ENCODE data around the gene CEP41. TPM values are rescaled to one million over a fixed set of nuclear protein-coding genes. Genes with fewer than 3 reads are reported as not detected.

Gene CEP41
- total RNA-seq, 2 donors from 2014 or later = 8.7 to 9.0 TPM

DNA sequence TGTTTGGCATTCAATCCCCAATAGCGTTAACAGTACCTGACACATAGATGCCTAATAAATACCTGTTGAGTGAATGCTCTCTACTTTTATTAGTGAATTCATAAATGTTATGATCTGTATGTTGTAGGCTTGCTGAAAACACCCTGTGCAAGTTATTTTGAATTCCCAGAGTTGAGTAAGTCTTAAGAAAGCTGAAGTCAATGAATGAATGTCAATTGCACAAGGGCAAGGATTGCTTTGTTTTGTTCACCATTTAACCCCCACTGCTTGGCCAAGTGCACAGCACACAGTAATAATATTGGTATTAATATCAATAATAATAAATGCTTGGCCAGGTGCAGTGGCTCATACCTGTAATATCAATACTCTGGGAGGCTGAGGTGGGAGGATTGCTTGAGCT is 50.3 kb downstream of the CEP41 start:
- no peaks in the 10 kb centered on the region for H3K27me3 ChIP-seq (replicated peaks; ENCODE audit: insufficient read depth)
- ATAC-seq (ENCODE audit: insufficient number of reproducible peaks, low FRiP score, low read depth) (no peak), DNase-seq (ENCODE audit: low spot score) (no peak)
- peaks cover 4 to 14% of the 10 kb centered on the region in 2 donors for H3K4me1 ChIP-seq (ENCODE audit: control insufficient read depth in 1 of 2, low read depth in 2 of 2)
- TF ChIP-seq, protein P1, sequence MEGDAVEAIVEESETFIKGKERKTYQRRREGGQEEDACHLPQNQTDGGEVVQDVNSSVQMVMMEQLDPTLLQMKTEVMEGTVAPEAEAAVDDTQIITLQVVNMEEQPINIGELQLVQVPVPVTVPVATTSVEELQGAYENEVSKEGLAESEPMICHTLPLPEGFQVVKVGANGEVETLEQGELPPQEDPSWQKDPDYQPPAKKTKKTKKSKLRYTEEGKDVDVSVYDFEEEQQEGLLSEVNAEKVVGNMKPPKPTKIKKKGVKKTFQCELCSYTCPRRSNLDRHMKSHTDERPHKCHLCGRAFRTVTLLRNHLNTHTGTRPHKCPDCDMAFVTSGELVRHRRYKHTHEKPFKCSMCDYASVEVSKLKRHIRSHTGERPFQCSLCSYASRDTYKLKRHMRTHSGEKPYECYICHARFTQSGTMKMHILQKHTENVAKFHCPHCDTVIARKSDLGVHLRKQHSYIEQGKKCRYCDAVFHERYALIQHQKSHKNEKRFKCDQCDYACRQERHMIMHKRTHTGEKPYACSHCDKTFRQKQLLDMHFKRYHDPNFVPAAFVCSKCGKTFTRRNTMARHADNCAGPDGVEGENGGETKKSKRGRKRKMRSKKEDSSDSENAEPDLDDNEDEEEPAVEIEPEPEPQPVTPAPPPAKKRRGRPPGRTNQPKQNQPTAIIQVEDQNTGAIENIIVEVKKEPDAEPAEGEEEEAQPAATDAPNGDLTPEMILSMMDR (IDR thresholded peaks at IDR 0.05) = no peak
- no peak overlapping the region for H3K4me3 ChIP-seq
- no peak overlapping the region for H3K27ac ChIP-seq
- no peaks in the 10 kb centered on the region for H3K9me3 ChIP-seq
- no peaks in the 10 kb centered on the region for H3K36me3 ChIP-seq

DNA sequence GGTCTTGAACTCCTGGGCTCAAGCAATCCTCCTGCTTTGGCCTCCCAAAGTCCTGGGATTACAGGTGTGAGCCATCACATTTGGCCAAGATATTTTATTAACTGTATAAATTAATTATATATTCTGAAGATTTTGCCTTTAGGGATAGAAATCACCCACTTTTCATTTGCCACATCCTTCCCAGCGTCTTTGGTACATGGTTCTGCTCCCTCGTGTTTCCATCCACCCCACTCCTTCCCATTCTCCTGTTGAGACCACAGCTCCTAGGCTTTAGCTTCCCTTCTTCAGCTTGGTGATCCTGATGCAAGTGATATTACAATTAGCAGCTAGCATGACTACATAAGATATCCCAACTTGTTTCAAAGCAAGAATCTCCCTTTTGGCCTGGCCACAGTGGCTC is 52.1 kb downstream of the CEP41 start:
- Histone ChIP-seq H3K27me3 (replicated peaks; ENCODE audit: insufficient read depth) (no peaks in the 10 kb centered on the region), H3K4me3 (no peak overlapping the region), H3K9me3 (no peaks in the 10 kb centered on the region), H3K4me1 (ENCODE audit: control insufficient read depth in 1 of 2, low read depth in 2 of 2) (peaks cover 4 to 14% of the 10 kb centered on the region in 2 donors), H3K27ac (no peak overlapping the region), H3K36me3 (no peaks in the 10 kb centered on the region)
- DNase-seq (ENCODE audit: low spot score) (no peak), ATAC-seq (ENCODE audit: insufficient number of reproducible peaks, low FRiP score, low read depth) (no peak)
- TF ChIP-seq, protein P1 (IDR thresholded peaks at IDR 0.05) = no peak

DNA sequence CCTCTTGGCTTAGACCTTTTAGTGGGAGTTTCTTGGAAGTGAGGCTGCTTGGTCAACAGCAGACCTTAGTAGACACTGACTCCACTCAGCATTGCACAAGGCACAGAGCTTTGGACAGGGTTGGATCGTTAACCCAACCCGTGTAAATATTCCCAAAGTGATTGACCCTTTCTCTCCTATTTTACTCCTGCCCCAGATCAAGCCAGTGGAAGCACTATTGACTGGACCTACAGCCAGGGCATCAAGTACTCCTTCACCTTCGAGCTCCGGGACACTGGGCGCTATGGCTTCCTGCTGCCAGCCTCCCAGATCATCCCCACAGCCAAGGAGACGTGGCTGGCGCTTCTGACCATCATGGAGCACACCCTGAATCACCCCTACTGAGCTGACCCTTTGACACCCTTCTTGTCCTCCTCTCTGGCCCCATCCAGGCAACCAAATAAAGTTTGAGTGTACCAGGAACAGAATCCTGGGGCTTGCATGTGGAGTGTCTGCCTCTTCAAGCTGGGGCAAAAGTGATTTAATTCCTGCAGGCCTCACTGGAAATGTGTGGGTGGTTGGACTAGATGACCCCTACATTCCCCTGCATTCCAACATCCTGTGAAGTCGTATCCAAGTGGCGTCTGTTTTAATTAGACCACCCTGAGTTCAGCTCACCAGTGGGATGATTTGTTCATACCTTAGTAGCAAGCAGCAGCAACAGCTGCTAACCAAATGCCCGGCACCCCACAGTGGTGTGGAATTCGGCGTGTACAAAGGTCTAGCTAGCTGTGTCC is 53.0 kb downstream of the CEP41 start:
- H3K4me1 ChIP-seq (ENCODE audit: control insufficient read depth in 1 of 2, low read depth in 2 of 2) = peaks cover 2 to 12% of the 10 kb centered on the region in 2 donors
- no peak overlapping the region for H3K27ac ChIP-seq
- no peaks in the 10 kb centered on the region for H3K36me3 ChIP-seq
- no peak overlapping the region for H3K4me3 ChIP-seq
- DNase-seq (ENCODE audit: low spot score) (no peak), ATAC-seq (ENCODE audit: insufficient number of reproducible peaks, low FRiP score, low read depth) (no peak)
- TF ChIP-seq, protein P1 (IDR thresholded peaks at IDR 0.05) = no peak
- H3K27me3 ChIP-seq (replicated peaks; ENCODE audit: insufficient read depth) = no peaks in the 10 kb centered on the region
- no peaks in the 10 kb centered on the region for H3K9me3 ChIP-seq

DNA sequence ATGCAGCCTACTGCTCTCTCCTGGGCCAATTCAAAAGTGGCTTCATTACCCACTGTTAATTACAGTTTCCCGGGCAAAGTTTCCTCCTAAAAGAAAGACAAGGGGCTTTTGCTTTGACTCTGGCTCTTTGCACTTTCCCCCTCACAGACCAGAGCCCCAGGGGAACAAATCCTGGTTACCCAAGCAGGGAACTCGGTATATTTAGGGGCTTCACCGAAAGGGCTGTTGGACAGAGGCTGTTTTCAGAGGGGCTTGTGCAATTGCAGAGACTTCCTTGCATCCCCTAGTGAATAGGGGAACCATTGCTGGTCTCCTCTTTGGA is 53.5 kb downstream of the CEP41 start:
- Histone ChIP-seq H3K9me3 (no peaks in the 10 kb centered on the region), H3K4me3 (no peak overlapping the region), H3K27ac (no peak overlapping the region), H3K4me1 (ENCODE audit: control insufficient read depth in 1 of 2, low read depth in 2 of 2) (peaks cover 0 to 7% of the 10 kb centered on the region in 2 donors), H3K27me3 (replicated peaks; ENCODE audit: insufficient read depth) (no peaks in the 10 kb centered on the region), H3K36me3 (no peaks in the 10 kb centered on the region)
- TF ChIP-seq, protein P1 (IDR thresholded peaks at IDR 0.05) = no peak
- DNase-seq (ENCODE audit: low spot score) (no peak), ATAC-seq (ENCODE audit: insufficient number of reproducible peaks, low FRiP score, low read depth) (no peak)

DNA sequence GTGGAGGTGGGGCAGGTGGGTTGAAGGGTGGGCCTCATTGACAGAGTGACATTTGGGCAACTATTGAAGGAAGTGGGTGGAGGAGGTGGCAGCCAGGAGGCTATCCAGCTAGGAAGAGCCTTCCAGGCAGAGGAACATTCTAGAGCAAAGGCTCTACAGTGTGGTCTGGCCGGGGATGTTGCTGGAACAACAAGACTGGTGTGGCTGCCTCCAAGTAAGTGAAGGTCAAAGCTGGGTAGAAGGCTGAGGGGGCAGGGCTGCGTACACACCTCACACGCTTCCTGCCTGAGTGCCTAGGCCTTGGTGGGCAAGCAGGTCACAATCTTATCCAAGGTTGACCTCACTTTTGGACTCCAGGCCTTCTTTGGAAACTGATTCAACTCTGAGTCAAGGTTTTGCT is 53.9 kb downstream of the CEP41 start:
- peaks cover 0 to 3% of the 10 kb centered on the region in 2 donors for H3K4me1 ChIP-seq (ENCODE audit: control insufficient read depth in 1 of 2, low read depth in 2 of 2)
- no peak for DNase-seq (ENCODE audit: low spot score)
- TF ChIP-seq, protein P1 (IDR thresholded peaks at IDR 0.05) = no peak
- no peaks in the 10 kb centered on the region for H3K27me3 ChIP-seq (replicated peaks; ENCODE audit: insufficient read depth)
- no peak for ATAC-seq (ENCODE audit: insufficient number of reproducible peaks, low FRiP score, low read depth)
- no peak overlapping the region for H3K4me3 ChIP-seq
- no peaks in the 10 kb centered on the region for H3K9me3 ChIP-seq
- H3K36me3 ChIP-seq = no peaks in the 10 kb centered on the region
- H3K27ac ChIP-seq = no peak overlapping the region

Measured in thoracic aorta (tissue), 2 donors.